GM03348 (cell line): ENCODE measurements around the gene GGA1.
A peak's percentile ranks its signal among the peaks of the same experiment; 100 is the strongest.
"Not testable (repeated sequence)": the region's sequence is repeated elsewhere in the genome, so short reads cannot be mapped to it uniquely, and the experiment has no call there.

ENCODE experiments used
- DNase-seq: peaks from one replicate; pipeline ENCODE4 v3.0.0; 2012; ENCODE audit warnings: low spot score

Gene GGA1

GRCh38 chr22:37609240-37610152 lies 862 bp downstream of the GGA1 start:
- DNase-seq: peak; percentile 41

- not testable (repeated sequence) for DNase-seq
Observed at GRCh38 chr22:37610153-37610475, 1.5 kb downstream of the GGA1 start.

GRCh38 chr22:37610480-37611129 lies 2.0 kb downstream of the GGA1 start:
- DNase-seq: no peak

GRCh38 chr22:37611207-37611606 lies 2.6 kb downstream of the GGA1 start:
- DNase-seq: no peak

- DNase-seq: no peak
Observed at GRCh38 chr22:37616201-37617083, 7.8 kb downstream of the GGA1 start.

- no peak for DNase-seq
Observed at GRCh38 chr22:37617431-37617830, 8.8 kb downstream of the GGA1 start.

GRCh38 chr22:37618072-37618656 lies 9.5 kb downstream of the GGA1 start:
- DNase-seq: no peak

GRCh38 chr22:37618674-37619073 lies 10.0 kb downstream of the GGA1 start:
- no peak for DNase-seq

GRCh38 chr22:37619991-37620390 lies 11.4 kb downstream of the GGA1 start:
- no peak for DNase-seq

GRCh38 chr22:37621352-37621860 lies 12.8 kb downstream of the GGA1 start:
- no peak for DNase-seq

- DNase-seq: peak; percentile 86
Observed at GRCh38 chr22:37623075-37624016, 14.7 kb downstream of the GGA1 start.

GRCh38 chr22:37624017-37624365 lies 15.4 kb downstream of the GGA1 start:
- no peak for DNase-seq

GRCh38 chr22:37624876-37625275 lies 16.2 kb downstream of the GGA1 start:
- no peak for DNase-seq

GRCh38 chr22:37625737-37626136 lies 17.1 kb downstream of the GGA1 start:
- DNase-seq: no peak

GRCh38 chr22:37626144-37626543 lies 17.5 kb downstream of the GGA1 start:
- no peak for DNase-seq

- DNase-seq: no peak
Observed at GRCh38 chr22:37626556-37627075, 18.0 kb downstream of the GGA1 start.

- no peak for DNase-seq
Observed at GRCh38 chr22:37627121-37627520, 18.5 kb downstream of the GGA1 start.

GRCh38 chr22:37627545-37627944 lies 18.9 kb downstream of the GGA1 start:
- no peak for DNase-seq

GRCh38 chr22:37628830-37629229 lies 20.2 kb downstream of the GGA1 start:
- no peak for DNase-seq

GRCh38 chr22:37629928-37630327 lies 21.3 kb downstream of the GGA1 start:
- DNase-seq: no peak
